ENCODE measurements around the gene KNG1.
"Not testable (repeated sequence)": the region's sequence is repeated elsewhere in the genome, so short reads cannot be mapped to it uniquely, and the experiment has no call there.

Gene KNG1

GRCh38 chr3:186710694-186711093 is 6.5 kb upstream of the KNG1 start:
- DNase-seq (ENCODE audit: low spot score): not testable (repeated sequence)

- DNase-seq (ENCODE audit: low spot score): no peak
Observed at GRCh38 chr3:186713499-186713898, 3.7 kb upstream of the KNG1 start.

- DNase-seq (ENCODE audit: low spot score): no peak
Observed at GRCh38 chr3:186719945-186720739, 3.0 kb downstream of the KNG1 start.

GRCh38 chr3:186722457-186722856 is 5.3 kb downstream of the KNG1 start:
- peak; percentile 28 for DNase-seq (ENCODE audit: low spot score)

GRCh38 chr3:186724911-186725310 is 7.8 kb downstream of the KNG1 start:
- no peak for DNase-seq (ENCODE audit: low spot score)

GRCh38 chr3:186732169-186732766 is 15.1 kb downstream of the KNG1 start:
- DNase-seq (ENCODE audit: low spot score): no peak

- DNase-seq (ENCODE audit: low spot score): no peak
Observed at GRCh38 chr3:186742618-186743380, 25.6 kb downstream of the KNG1 start.

GRCh38 chr3:186743666-186744065 is 26.5 kb downstream of the KNG1 start:
- DNase-seq (ENCODE audit: low spot score): no peak

- DNase-seq (ENCODE audit: low spot score): peak; percentile 83
Observed at GRCh38 chr3:186746008-186746407, 28.8 kb downstream of the KNG1 start.

GRCh38 chr3:186750316-186750715 is 33.2 kb downstream of the KNG1 start:
- DNase-seq (ENCODE audit: low spot score): no peak

GRCh38 chr3:186751480-186751879 is 34.3 kb downstream of the KNG1 start:
- DNase-seq (ENCODE audit: low spot score): no peak

- no peak for DNase-seq (ENCODE audit: low spot score)
Observed at GRCh38 chr3:186754006-186754405, 36.8 kb downstream of the KNG1 start.

GRCh38 chr3:186754871-186755270 is 37.7 kb downstream of the KNG1 start:
- no peak for DNase-seq (ENCODE audit: low spot score)

GRCh38 chr3:186757214-186757613 is 40.1 kb downstream of the KNG1 start:
- DNase-seq (ENCODE audit: low spot score): no peak

- DNase-seq (ENCODE audit: low spot score): no peak
Observed at GRCh38 chr3:186757686-186758220, 40.6 kb downstream of the KNG1 start.

- DNase-seq (ENCODE audit: low spot score): no peak
Observed at GRCh38 chr3:186759231-186759930, 42.2 kb downstream of the KNG1 start.

- DNase-seq (ENCODE audit: low spot score): no peak
Observed at GRCh38 chr3:186760141-186760833, 43.1 kb downstream of the KNG1 start.

- DNase-seq (ENCODE audit: low spot score): no peak
Observed at GRCh38 chr3:186760897-186761447, 43.8 kb downstream of the KNG1 start.

GRCh38 chr3:186772281-186772694 is 55.1 kb downstream of the KNG1 start:
- DNase-seq (ENCODE audit: low spot score): peak; percentile 24

GRCh38 chr3:186772701-186773417 is 55.7 kb downstream of the KNG1 start:
- DNase-seq (ENCODE audit: low spot score): peak; percentile 79
